AG04449 (cell line): ENCODE results near the gene AK3.
A peak's percentile ranks its signal among the peaks of the same experiment; 100 is the strongest.
"Not testable (repeated sequence)": the region's sequence is repeated elsewhere in the genome, so short reads cannot be mapped to it uniquely, and the experiment has no call there.

Experiments
- CTCF ChIA-PET: fragments of 350-600 bp; formaldehyde crosslinking; extraction: SDS; loops from one replicate; lab custom pipeline; 2021; ENCODE audit warnings: antibody characterized with exemption; lab: Yijun Ruan, JAX
- POLR2A ChIA-PET: fragments of 400-600, 350-600 bp; formaldehyde crosslinking; extraction: SDS; loops from one replicate; lab custom pipeline; 2020; ENCODE audit warnings: antibody characterized with exemption, inconsistent platforms; lab: Yijun Ruan, JAX
- DNase-seq: peaks from one replicate; pipeline ENCODE4 v3.0.0-alpha.2; 2010; ENCODE audit warnings: low read depth, low spot score
- H3K4me3 ChIP-seq: 2 replicates; pipeline ENCODE4 v1.5.1; 2011; ENCODE audit warnings: low read depth, mild to moderate bottlenecking, control low read depth, low read length
- CTCF ChIP-seq: IDR thresholded peaks from one replicate; pipeline ENCODE4 v1.5.1; 2011; ENCODE audit warnings: mild to moderate bottlenecking, moderate library complexity, low read length, control low read depth, inconsistent platforms; ENCODE audit not compliant: insufficient read depth; ENCODE audit errors: missing control alignments

The AK3 gene

GRCh38 chr9:4662108-4662988 lies 78.7 kb downstream of the AK3 start, which contains the start of gene PLPP6:
PLPP6 (plus strand) TSS chr9:4662294; CDS start chr9:4662376, 82 bp downstream.
- no peak for DNase-seq
- POLR2A ChIA-PET: interaction anchor here (0.6 kb wide), 2 partner anchors 12 to 322 kb away, joined by 3 to 5 read pairs; no protein-coding TSS in a partner anchor
- peak; percentile 77 for TF ChIP-seq CTCF
- peak within 1 kb of the TSS; percentile 79 for H3K4me3 ChIP-seq
- CTCF ChIA-PET: interaction anchor here (0.7 to 1.8 kb wide), 13 partner anchors 10 to 938 kb away, joined by 3 to 9 read pairs (median 3); partner anchors contain the start of gene AK3

- ChIA-PET CTCF (interaction anchor here (0.7 to 1.8 kb wide), 10 partner anchors 10 to 286 kb away, joined by 3 to 9 read pairs (median 4); partner anchors contain the start of gene AK3), POLR2A (no interaction called here)
- DNase-seq: no peak
- peak overlapping the region; percentile 79 for H3K4me3 ChIP-seq
- no peak for TF ChIP-seq CTCF
Observed at GRCh38 chr9:4661611-4662010, 79.4 kb downstream of the AK3 start.

- ChIA-PET CTCF (interaction anchor here (0.7 to 1.8 kb wide), 7 partner anchors 11 to 122 kb away, joined by 3 to 9 read pairs (median 4); partner anchors contain the start of gene AK3), POLR2A (no interaction called here)
- TF ChIP-seq CTCF: no peak
- H3K4me3 ChIP-seq: no peak overlapping the region
- DNase-seq: no peak
Observed at GRCh38 chr9:4661165-4661564, 79.8 kb downstream of the AK3 start.

GRCh38 chr9:4660665-4661064 lies 80.3 kb downstream of the AK3 start:
- H3K4me3 ChIP-seq, POLR2A ChIA-PET, DNase-seq: not testable (repeated sequence)
- CTCF ChIA-PET: interaction anchor here (1.3 to 1.4 kb wide), 2 partner anchors 17 to 80 kb away, joined by 6 to 9 read pairs; partner anchors contain the start of gene AK3
